NCI-H446 treated with DMSO at 0.1 percent for 48 hours (cell line): Measurements from ENCODE around the gene C10orf53.
"Not testable (repeated sequence)": the region's sequence is repeated elsewhere in the genome, so short reads cannot be mapped to it uniquely, and the experiment has no call there.

ENCODE experiments used
- DNase-seq: peaks from one replicate; lab custom pipeline; 2025; lab: John Stamatoyannopoulos, UW

The C10orf53 gene

GRCh38 chr10:49688261-49688846 lies 8.9 kb downstream of the C10orf53 start:
- DNase-seq, result no peak

GRCh38 chr10:49688920-49689319 lies 9.5 kb downstream of the C10orf53 start:
- DNase-seq, result no peak

DNA sequence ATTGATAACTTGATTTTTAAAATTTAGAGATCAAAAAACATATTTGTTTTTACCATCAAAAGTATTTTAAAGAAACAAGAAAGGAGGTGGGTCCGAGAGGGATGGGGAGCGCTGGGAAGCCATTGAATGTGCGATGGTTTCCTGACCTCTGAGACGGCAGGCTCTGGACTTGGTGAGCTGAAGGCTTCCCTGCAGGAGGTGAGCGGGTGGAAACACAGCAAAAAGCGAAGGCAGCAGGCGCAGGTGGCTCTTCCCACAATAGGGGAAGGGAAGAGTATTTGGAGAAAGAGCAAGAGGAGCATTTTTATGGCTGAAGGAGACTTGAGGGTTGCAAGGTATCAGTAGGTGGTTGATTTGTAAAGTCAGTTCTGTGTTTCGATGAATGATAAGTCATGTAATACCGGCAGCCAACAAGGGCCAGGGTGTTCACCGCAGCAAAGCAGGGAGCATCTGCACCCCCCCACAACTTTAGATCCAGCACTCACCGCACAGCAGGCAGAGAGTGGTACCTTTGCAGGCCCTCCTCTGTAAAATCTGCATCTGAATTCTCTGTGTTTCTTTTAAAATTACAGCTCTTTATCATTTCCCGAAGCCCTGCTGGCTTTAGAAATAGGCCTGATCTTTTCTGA lies 10.5 kb downstream of the C10orf53 start:
- DNase-seq, result no peak

DNA sequence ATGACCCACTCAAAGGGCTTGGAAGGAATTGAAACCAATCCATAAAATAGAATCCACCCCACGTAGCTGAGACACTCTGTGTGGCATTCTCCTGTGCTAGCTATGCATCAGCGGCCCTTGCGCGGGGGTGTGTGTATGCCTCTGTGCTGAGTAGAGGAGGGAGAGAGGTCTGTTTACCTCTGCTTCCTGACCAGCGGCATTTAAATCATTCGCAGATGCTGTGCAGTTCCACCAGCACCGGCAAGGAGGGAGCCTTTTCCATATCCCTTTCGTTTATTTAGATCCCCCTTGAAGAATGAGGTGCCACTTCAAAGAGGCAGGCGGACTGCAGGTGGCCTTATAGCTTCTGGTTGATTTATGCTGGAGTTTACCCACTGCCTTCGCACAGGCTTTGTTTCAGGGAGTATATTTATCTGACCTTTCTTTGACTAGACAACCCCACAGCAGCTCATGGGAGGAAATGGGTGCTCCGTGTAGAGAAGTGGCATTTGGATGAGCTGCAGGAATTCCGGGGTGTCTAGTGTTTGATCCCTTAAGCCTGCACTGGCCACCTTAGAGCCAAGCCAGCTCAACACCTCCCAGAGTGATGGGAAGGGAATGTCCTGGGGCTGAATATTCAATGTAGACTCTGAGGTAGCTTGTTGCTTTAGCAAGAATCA lies 11.4 kb downstream of the C10orf53 start:
- no peak for DNase-seq

DNA sequence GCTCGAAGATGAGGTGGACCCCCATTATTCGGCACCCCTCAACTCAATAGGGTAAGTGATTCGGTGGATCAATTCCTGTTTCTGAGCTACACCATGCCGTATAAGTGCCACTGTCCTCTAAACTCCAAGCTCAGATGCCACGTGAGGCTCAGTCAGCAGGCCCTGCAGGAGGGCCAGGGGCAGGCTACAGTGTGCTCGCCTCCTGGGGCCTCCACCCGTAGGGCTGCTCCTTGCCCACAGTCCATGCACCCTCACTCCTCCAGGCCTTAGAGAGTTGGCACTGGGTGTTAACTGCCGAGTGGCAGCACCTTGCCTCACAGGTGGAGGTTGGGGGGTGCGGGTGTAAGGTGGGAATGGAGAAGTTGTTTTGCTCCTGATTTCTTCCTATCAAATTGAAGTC lies 12.1 kb downstream of the C10orf53 start:
- DNase-seq, result no peak

- no peak for DNase-seq
These were observed 15.0 kb downstream of the C10orf53 start for GRCh38 chr10:49694466-49694865.

- no peak for DNase-seq
These were observed 16.9 kb downstream of the C10orf53 start for GRCh38 chr10:49696311-49696710.

- no peak for DNase-seq
These were observed 19.2 kb downstream of the C10orf53 start for GRCh38 chr10:49698679-49699078.

GRCh38 chr10:49700211-49700610 lies 20.8 kb downstream of the C10orf53 start:
- DNase-seq, result no peak

GRCh38 chr10:49700997-49701396 lies 21.5 kb downstream of the C10orf53 start:
- DNase-seq, result no peak

GRCh38 chr10:49707585-49707984 lies 28.1 kb downstream of the C10orf53 start:
- DNase-seq, result no peak

DNA sequence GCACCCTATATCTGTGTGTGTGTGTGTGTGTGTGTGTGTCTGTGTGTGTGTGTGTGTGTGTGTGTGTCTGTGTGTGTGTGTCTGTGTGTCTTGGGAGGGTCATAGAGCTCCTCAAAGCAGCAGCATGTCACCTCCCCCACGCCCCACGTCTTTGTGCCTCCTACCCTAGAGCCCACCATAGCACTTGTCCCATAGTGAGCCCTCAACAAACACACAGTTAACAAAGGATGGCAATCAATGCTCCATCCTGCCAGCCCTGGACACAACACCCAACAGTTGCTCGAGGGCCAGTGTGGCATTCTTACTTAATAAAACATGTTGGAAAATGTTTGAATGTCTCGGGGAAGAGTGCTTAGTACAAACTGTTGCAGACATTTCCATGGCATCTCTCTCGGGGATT lies 30.5 kb downstream of the C10orf53 start:
- no peak for DNase-seq

GRCh38 chr10:49710966-49711365 lies 31.5 kb downstream of the C10orf53 start:
- no peak for DNase-seq

DNA sequence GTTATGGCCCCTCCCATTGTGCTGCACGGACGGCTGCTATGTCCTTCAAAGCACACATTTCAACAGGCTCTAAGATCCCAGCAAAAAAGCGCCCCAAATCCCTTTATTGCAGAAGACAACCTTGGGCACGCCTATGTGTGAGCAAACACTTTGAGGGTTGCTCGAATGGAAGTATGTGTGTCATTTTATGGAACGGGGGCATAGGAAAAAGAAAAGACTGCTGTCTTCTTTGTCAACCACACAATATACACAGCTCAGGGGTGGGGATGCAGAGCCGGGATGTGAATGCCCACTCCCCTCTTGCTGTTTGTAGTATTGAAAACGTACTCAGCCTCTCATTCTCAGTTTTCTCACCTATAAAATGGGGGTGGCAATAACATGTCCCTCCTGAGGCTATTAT lies 32.0 kb downstream of the C10orf53 start:
- no peak for DNase-seq

DNA sequence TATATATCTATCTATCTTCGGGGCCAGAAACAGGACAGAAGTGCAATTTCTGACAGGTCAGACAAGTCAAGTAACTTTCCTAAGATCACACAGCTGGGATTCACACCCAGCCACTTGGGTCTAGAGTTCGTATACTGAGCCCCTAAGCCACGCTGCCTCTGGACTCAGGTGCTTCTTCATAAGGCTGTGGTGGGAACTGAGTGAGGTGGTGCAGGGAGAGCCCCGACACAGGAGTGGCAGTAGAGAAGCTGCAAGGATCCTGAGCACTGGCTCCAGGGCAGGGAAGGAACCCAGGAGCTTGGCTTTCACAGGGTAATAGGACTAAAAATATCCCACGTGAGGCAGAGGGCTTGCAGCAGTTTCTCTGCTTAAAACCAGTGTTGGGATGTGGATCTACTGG lies 33.8 kb downstream of the C10orf53 start:
- DNase-seq, result no peak

GRCh38 chr10:49715157-49715556 lies 35.7 kb downstream of the C10orf53 start:
- DNase-seq, result not testable (repeated sequence)

DNA sequence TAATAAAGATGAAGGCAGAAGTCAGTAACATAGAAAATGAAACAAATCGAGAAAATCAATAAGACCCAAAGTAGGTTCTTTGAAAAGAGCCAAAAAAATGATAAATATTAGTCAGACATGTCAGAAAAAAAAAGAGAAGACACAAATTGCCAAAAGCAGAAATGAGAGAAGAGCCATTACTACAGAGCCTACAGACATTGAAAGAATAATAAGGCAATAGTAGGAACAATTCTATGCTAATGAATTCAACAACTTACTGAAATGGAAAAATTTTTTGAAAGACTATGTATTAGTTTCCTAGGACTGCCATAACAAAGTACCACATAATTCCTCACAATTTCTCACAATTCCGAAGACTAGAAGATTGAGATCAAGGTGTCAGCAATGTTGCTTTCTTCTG lies 47.1 kb downstream of the C10orf53 start:
- DNase-seq, result no peak

DNA sequence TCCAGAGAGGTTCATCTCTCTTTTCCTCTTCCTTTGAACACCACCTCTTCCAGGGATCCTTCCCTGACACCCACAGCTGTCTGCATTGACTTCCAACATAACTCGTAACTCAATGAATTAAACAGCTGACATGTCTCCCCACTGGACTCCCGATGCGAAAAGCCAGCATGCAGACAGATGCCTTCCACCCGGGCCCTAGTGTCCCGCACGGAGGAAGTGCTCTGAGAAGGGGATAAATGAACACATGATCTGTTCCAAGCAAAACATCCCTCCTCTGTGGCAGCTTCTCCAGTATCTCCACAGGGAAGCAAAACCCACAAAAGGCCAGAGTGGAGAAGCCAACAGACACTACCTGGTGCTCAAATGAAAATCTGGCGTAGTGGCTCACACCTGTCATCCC lies 54.4 kb downstream of the C10orf53 start:
- DNase-seq, result no peak

DNA sequence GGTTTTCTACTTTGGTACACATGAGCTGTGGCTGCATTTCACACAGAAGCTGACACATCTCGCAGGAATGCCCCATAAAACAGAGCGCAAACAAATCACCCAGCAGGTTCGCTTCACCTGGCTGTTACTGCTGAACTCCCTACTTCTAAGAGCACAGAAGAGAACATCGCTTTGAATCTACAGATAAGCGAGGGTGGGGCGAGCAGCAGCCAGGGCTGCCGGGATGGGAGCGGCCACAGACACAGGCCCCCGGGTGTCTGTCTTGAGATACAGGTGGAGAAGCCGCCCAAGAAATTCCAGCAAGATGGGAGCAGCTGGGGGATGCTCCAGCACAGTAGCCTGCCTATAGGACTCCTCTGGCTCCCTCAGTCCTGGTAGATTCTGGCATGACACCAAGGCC lies 55.2 kb downstream of the C10orf53 start:
- no peak for DNase-seq

DNA sequence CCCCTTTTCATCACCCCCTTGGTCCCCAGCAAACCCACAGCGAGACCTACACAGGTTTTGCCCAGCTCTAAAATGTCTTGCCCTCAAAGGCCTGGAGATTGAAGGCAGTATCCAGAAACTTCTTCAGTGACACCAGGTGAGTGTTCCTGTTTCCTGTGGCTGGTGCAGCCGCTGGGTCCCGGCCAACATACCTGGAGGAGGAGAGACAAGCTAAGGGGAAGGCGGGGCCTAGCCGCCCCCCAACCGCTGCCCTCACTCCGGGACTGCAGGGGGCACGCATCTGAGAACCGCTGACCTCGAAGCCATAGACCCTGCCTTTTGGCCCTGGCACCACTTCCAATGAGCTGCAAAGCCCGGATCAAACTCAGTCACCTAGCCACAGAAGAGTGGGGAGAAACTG lies 55.7 kb downstream of the C10orf53 start:
- no peak for DNase-seq

DNA sequence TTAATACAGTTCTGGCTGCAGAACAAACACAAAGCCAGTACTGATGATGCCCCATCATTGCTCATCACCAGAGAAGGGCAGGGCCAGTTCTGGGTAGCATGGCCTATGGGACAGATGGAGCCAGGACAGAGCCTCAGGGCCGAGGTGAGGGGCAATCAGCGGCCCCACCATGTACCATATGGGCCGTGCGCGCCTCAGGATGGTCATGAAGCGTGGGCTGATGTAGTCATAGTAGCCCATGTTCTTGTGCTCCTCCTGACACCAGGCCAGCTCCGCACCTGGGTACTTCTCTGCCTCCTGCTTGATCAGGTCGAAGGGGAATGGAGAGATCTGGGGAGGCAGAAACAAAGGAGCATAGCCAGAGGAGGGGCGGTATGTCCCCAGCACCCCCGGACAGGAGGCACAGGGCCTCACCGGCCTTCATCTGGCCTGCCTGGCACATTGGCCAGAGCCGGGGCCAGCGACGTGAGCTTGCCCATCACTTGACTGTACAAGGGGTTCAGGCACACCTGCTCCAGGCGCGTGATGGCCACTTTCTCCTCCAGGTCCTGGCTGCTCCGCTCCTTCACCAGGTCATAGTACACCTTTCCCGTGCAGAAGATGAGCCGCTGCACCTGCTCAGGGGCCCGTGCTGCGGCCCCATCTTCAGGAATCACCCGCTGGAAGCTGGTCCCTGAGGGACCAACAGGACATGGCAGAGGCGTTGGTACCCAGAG lies 56.6 kb downstream of the C10orf53 start:
- no peak for DNase-seq

DNA sequence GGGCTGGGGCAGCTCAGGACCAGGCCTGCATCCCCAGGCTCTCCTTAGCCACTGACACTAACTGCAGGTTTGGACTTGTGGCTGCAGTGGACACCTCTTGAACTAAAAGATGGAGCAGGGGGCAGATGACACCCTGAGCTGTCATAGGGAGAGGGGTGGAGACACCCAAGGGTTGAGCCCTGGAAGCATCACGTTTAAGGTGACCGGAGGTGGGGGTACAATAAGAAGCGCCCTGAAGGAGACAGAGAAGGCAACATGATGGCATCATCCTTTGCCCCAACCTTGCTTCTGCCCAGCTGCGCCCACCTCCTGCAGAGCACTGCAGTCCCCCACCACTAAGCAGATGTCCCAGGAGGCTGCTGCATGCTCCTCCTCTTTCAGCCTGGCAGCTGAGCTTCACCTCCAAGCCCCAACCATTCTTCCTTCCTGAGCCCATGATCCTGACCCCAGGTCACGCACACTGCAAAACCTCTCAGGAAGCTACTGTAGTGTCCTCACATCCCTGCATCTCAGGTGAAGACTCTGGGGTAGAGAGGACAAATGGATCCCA lies 57.2 kb downstream of the C10orf53 start:
- no peak for DNase-seq
